Amygdala (tissue), 56 donors: Measurements from ENCODE around the gene TH.

Experiments used
- DNase-seq, 56 donors: peaks; one replicate each; lab custom pipeline; 2025; lab: John Stamatoyannopoulos, UW

The TH gene

GRCh38 chr11:2121227-2122130 is 50.1 kb downstream of the TH start:
- DNase-seq: no peak

GRCh38 chr11:2120359-2121100 is 51.1 kb downstream of the TH start:
- DNase-seq: no peak

DNA sequence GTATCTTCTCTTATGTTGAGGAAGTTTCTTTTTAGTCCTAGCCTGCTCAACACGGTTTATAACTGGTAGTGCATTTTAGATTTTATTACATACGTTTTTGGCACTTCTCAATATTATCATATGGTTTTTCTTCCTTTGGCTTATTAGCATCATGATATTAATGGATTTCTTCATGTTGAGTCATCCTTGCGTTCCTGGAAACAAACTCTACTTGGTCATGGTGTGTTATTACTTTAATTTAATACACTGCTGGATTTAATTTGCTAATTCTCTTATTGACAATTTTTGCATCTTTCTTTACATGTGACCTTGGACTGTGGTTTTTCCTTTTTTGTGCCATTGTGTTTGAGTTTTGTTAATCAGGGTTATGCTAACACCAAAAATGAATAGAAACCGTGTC is 52.9 kb downstream of the TH start:
- no peak for DNase-seq

- DNase-seq: no peak
These were observed 54.9 kb downstream of the TH start for GRCh38 chr11:2116680-2117079.

DNA sequence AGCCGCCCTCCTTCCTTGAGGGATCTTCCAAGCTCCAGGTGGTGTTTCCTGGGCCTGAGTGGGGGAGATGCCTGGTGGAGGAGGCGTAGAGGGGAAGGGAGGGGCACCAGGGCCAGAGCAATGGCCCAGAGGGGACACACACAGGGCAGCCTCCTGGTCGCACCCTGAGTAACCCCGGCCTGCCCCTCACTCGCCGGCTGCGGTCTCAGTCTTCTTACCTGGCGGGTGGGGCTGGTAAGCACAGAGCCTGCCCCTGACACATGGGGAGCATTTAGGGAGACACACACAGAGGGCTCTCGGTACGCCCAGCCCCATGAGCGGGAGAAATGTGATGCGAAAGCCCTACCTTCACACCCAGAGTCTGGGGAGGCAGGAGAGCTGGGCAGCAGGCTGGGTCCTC is 56.3 kb downstream of the TH start:
- no peak for DNase-seq

- DNase-seq: no peak
These were observed 57.0 kb downstream of the TH start for GRCh38 chr11:2114430-2115241.
